ENCODE results near the gene C8A. TPM values are rescaled to one million over a fixed set of nuclear protein-coding genes. Genes with fewer than 3 reads are reported as not detected.

Gene C8A
- total RNA-seq, 1 experiment from 2014 or later = not detected

DNA sequence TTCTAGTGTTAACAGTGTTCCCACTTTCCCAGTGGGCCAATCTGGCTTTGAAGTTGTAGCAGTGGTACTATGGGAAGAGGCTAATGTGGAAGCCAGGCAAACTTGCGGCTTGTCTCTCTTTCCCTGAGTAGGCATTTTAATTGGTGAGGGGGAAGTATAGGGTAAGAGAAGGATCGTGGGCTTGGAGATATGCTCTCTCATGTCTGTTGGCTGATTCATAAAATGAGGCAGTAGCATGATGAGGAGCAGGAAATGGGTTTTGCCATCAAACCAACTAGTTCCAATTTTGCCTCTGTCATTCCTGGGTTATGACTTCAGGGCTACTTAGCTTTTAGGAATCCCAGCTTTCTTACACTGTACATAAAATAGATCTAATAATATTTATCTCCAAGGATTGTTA is 12.1 kb downstream of the C8A start:
- Histone ChIP-seq H3K27ac (ENCODE audit: insufficient read length, low read depth, low read length) (no peak overlapping the region), H3K9me3 (ENCODE audit: control insufficient read depth, low read depth, low read length) (no peaks in the 10 kb centered on the region), H3K18ac (ENCODE audit: insufficient read length, low read depth, low read length) (no peak overlapping the region), H3K23ac (ENCODE audit: insufficient read length, low read depth, low read length) (no peak overlapping the region), H3K27me3 (ENCODE audit: insufficient read depth, low read length) (no peaks in the 10 kb centered on the region), H3K4ac (ENCODE audit: low read depth, low read length) (no peak overlapping the region), H3K56ac (ENCODE audit: insufficient read length, low read depth, low read length) (no peak overlapping the region), H3K4me1 (ENCODE audit: insufficient read depth, low read length) (no peaks in the 10 kb centered on the region), H2AK5ac (ENCODE audit: insufficient read length, low read length) (no peak overlapping the region), H2BK20ac (ENCODE audit: low read depth, low read length, poor library complexity, severe bottlenecking) (no peak overlapping the region), H3T11ph (ENCODE audit: low read length) (no peak overlapping the region), H3K79me1 (ENCODE audit: insufficient read depth, low read depth, low read length, poor library complexity, severe bottlenecking) (no peaks in the 10 kb centered on the region), H3K14ac (ENCODE audit: insufficient read depth, low read length) (no peak overlapping the region), H4K91ac (ENCODE audit: insufficient read length, low read depth, low read length) (no peak overlapping the region), H2BK12ac (ENCODE audit: insufficient read length, low read depth, low read length) (no peak overlapping the region), H3K9ac (ENCODE audit: extremely low read depth, insufficient read length, low read length) (no peak overlapping the region), H3K23me2 (ENCODE audit: insufficient read length, low read depth, low read length, poor library complexity, severe bottlenecking) (no peaks in the 10 kb centered on the region), H4K20me1 (ENCODE audit: control insufficient read depth, insufficient read depth, insufficient read length) (no peaks in the 10 kb centered on the region), H4K8ac (replicated peaks; ENCODE audit: insufficient read length, low read depth, low read length) (no peak overlapping the region), H2AFZ (ENCODE audit: low read length) (no peak overlapping the region), H2BK5ac (ENCODE audit: insufficient read length, low read length) (no peak overlapping the region), H3K4me2 (ENCODE audit: insufficient read depth, insufficient read length, low read length) (no peak overlapping the region), H4K5ac (ENCODE audit: insufficient read length, low read depth, low read length) (no peak overlapping the region), H2BK15ac (ENCODE audit: low read depth, low read length) (no peak overlapping the region), H2BK120ac (ENCODE audit: low read depth, low read length, poor library complexity, severe bottlenecking) (no peak overlapping the region), H3K79me2 (ENCODE audit: insufficient read depth, low read length) (no peaks in the 10 kb centered on the region)
- Mint-ChIP-seq H3K27me3 (ENCODE audit: low read depth) (no peaks in the 10 kb centered on the region; the same call in 1 of the 2 replicates), H3K36me3 (ENCODE audit: insufficient read depth in 1 of 3, low read depth in 3 of 3) (no peaks in the 10 kb centered on the region), H3K9me3 (no peaks in the 10 kb centered on the region), H3K4me3 (no peak overlapping the region), H3K27ac (no peak overlapping the region), H3K4me1 (no peaks in the 10 kb centered on the region)
- no peak for DNase-seq
- TF ChIP-seq, protein P1, sequence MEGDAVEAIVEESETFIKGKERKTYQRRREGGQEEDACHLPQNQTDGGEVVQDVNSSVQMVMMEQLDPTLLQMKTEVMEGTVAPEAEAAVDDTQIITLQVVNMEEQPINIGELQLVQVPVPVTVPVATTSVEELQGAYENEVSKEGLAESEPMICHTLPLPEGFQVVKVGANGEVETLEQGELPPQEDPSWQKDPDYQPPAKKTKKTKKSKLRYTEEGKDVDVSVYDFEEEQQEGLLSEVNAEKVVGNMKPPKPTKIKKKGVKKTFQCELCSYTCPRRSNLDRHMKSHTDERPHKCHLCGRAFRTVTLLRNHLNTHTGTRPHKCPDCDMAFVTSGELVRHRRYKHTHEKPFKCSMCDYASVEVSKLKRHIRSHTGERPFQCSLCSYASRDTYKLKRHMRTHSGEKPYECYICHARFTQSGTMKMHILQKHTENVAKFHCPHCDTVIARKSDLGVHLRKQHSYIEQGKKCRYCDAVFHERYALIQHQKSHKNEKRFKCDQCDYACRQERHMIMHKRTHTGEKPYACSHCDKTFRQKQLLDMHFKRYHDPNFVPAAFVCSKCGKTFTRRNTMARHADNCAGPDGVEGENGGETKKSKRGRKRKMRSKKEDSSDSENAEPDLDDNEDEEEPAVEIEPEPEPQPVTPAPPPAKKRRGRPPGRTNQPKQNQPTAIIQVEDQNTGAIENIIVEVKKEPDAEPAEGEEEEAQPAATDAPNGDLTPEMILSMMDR (conservative IDR thresholded peaks at IDR 0.05) = no peak
- WGBS (ENCODE audit: extremely low coverage, insufficient read length, low lambda C conversion rate) = no CpG with 5 or more reads among the region's 2 CpGs

All from H9 (cell line).